ENCODE measurements around the gene CASP8.
"Not testable (repeated sequence)": the region's sequence is repeated elsewhere in the genome, so short reads cannot be mapped to it uniquely, and the experiment has no call there.

Gene CASP8

GRCh38 chr2:201237486-201238123 is 22.7 kb upstream of the CASP8 start:
- TF ChIP-seq RARB (CRISPR knock-in tag; IDR thresholded peaks at IDR 0.05), result no peak
- TF ChIP-seq ARNTL (CRISPR knock-in tag; IDR thresholded peaks at IDR 0.05; ENCODE audit: borderline replicate concordance, low read depth), result no peak
- TF ChIP-seq CREB5 (CRISPR knock-in tag; IDR thresholded peaks at IDR 0.05; ENCODE audit: low read depth), result no peak
- TF ChIP-seq CSDC2 (CRISPR knock-in tag; IDR thresholded peaks at IDR 0.05), result no peak
- TF ChIP-seq BACH2 (CRISPR knock-in tag; IDR thresholded peaks at IDR 0.05; ENCODE audit: borderline replicate concordance), result no peak
- no peak for TF ChIP-seq SNAI2 (CRISPR knock-in tag; IDR thresholded peaks at IDR 0.05)
- TF ChIP-seq ESRRG (CRISPR knock-in tag; IDR thresholded peaks at IDR 0.05), result no peak
- no peak for TF ChIP-seq PATZ1 (CRISPR knock-in tag; IDR thresholded peaks at IDR 0.05; ENCODE audit: borderline replicate concordance)
- ATAC-seq, result no peak

- ATAC-seq, result not testable (repeated sequence)
These were observed 21.0 kb upstream of the CASP8 start for GRCh38 chr2:201239167-201239935.

GRCh38 chr2:201242571-201243277 is 17.6 kb upstream of the CASP8 start:
- TF ChIP-seq TSHZ2 (CRISPR knock-in tag; IDR thresholded peaks at IDR 0.05) (no peak), PPARA (CRISPR knock-in tag; IDR thresholded peaks at IDR 0.05; ENCODE audit: borderline replicate concordance) (no peak), OSR1 (CRISPR knock-in tag; IDR thresholded peaks at IDR 0.05) (no peak), RARB (CRISPR knock-in tag; IDR thresholded peaks at IDR 0.05) (no peak), BACH2 (CRISPR knock-in tag; IDR thresholded peaks at IDR 0.05; ENCODE audit: borderline replicate concordance) (no peak), CSRNP3 (CRISPR knock-in tag; IDR thresholded peaks at IDR 0.05) (no peak), POU6F1 (CRISPR knock-in tag; IDR thresholded peaks at IDR 0.05; ENCODE audit: borderline replicate concordance, low read depth) (no peak), TCF4 (CRISPR knock-in tag; IDR thresholded peaks at IDR 0.05; ENCODE audit: borderline replicate concordance) (no peak), ZNF70 (CRISPR knock-in tag; IDR thresholded peaks at IDR 0.05) (no peak), PATZ1 (CRISPR knock-in tag; IDR thresholded peaks at IDR 0.05; ENCODE audit: borderline replicate concordance) (no peak), ZFP30 (CRISPR knock-in tag; IDR thresholded peaks at IDR 0.05) (no peak), CREB5 (CRISPR knock-in tag; IDR thresholded peaks at IDR 0.05; ENCODE audit: low read depth) (no peak), ESRRG (CRISPR knock-in tag; IDR thresholded peaks at IDR 0.05) (no peak), ARNTL (CRISPR knock-in tag; IDR thresholded peaks at IDR 0.05; ENCODE audit: borderline replicate concordance, low read depth) (no peak), ZFP3 (CRISPR knock-in tag; IDR thresholded peaks at IDR 0.05) (no peak), TOX (CRISPR knock-in tag; IDR thresholded peaks at IDR 0.05; ENCODE audit: borderline replicate concordance) (no peak), SNAI2 (CRISPR knock-in tag; IDR thresholded peaks at IDR 0.05) (no peak), ZNF8 (CRISPR knock-in tag; IDR thresholded peaks at IDR 0.05) (no peak), ZC3H10 (CRISPR knock-in tag; IDR thresholded peaks at IDR 0.05) (no peak), CSDC2 (CRISPR knock-in tag; IDR thresholded peaks at IDR 0.05) (no peak)
- no peak for ATAC-seq
